NOMO-1 (cell line): ENCODE data around the gene FAM43B.
"Not testable (repeated sequence)": the region's sequence is repeated elsewhere in the genome, so short reads cannot be mapped to it uniquely, and the experiment has no call there.

Source experiments
- DNase-seq, 2 experiments: peaks; one replicate each; lab custom pipeline; 2025; ENCODE audit not compliant: unreplicated experiment in 2 of 2; lab: John Stamatoyannopoulos, UW

FAM43B gene, protein sequence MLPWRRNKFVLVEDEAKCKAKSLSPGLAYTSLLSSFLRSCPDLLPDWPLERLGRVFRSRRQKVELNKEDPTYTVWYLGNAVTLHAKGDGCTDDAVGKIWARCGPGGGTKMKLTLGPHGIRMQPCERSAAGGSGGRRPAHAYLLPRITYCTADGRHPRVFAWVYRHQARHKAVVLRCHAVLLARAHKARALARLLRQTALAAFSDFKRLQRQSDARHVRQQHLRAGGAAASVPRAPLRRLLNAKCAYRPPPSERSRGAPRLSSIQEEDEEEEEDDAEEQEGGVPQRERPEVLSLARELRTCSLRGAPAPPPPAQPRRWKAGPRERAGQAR

DNA sequence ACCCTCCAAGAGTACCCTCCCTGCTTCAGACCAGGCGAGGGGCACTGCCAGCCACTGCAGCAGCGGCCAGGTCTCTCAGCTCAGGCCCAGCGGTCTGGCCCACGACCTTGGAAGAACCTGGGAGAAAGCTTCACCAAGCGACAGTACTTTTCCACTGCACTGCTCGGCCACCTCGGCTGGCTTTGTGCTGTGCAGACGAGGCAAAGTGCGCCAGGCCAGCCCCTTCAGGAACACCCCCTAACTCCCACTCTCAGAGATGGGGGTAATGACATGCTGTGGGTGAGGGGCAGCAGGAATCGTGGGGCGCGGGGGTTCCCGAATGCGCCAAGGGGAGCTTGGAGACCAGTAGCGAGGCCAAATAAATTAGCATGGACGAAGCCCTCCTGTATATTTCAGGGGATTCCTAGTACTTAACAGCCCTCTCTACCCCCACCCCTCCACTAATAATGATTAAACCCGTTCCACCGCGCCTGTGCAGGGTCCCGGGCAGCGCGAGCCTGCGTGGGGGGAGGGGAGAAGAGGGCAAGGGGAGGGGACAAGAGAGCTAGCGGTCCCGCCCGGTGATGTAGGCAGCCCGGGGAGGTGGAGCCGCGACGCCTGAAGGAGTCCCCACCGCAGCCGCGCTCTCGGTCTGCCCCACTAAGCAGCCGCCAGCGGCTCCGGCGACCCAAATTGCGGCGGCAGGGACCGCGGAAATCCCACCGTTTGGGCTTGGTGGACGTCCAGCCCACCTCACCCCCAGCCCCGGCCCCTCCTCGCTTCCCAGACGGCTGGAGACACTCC, at the start of gene FAM43B:
FAM43B (plus strand) TSS at position 629 of the 783 bp plus-strand sequence. CDS start 401 bp downstream, outside the sequence.
- DNase-seq, result no peak

DNA sequence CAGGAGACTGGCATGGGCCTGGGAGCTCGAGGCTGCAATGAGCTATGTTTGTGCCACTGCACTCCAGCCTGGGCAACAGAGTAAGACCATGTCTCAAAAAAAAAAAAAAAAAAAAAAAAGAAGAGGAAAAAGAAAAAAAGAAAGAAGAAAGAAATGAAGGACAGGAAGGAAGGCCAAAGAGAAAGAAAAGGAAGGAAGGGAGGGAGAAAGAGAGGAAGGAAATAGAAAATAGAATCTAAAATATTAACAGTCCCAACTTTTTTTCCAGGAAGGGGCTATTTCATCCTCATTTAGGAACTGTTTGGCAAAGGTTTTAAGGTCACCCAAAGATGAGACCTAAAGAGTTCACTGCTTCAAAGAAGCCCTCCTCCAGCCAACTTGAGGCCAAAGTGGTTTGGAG, 46.9 kb upstream of the FAM43B start:
- no peak for DNase-seq

DNA sequence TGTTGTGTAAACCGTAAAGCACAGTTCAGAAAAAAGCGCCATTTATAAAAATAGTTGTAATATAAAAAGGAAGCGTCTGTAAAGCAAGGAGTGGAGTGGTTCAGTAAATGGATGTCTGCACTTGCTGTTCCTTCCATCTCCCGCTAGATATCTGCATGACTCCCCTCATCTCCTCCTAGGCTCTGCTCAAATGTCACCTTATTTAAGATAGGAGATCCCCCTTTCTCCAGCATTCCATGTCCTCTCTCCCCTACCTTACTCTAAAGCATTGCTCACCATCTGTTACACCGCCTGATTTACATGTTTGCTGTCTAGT, 45.2 kb upstream of the FAM43B start:
- no peak for DNase-seq

DNA sequence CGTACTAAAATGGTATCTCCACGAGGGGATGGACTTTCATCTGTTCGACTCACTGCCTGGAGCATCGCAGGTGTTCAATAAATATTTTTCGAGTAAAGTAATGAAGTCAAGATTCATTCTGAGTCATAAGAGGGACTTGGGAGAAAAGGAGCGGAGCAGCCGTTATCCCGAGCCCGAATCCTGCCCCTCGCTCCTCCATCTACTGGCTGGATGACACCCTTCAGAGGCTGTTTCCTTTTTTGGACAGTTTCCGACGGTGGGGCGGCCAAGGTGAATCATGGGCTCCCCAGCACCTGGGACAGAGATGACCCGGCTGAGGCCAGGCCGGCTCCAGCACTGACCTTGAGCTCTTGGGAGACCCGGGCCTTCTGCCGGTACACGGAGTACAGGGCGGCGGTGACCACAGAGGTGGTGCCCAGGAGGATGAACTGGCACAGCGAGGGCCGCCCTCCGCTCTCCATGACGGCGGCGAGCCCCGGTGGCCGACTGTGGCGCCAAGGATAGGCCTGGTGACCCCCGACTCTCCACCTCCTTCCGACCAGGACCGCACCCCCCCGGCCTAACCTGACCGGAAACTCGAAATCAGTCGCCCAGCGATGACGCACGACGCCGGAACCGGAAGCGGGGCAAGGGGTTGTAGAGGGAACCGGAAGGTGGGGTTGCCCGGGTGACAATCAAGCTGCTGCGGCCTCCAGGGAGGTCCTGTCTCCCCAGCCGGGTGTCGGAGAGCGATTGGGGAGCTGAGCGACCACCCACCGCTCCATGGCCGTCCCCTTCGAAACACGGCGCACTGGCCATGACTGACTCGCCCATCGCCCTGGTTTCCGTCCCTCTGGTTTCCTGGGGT, 44.6 kb upstream of the FAM43B start, which contains the start of gene MUL1:
MUL1 (minus strand) TSS at position 588 of the 847 bp plus-strand sequence; CDS start at position 461, 127 bp downstream.
- DNase-seq, result peak; percentile 88 to 92

DNA sequence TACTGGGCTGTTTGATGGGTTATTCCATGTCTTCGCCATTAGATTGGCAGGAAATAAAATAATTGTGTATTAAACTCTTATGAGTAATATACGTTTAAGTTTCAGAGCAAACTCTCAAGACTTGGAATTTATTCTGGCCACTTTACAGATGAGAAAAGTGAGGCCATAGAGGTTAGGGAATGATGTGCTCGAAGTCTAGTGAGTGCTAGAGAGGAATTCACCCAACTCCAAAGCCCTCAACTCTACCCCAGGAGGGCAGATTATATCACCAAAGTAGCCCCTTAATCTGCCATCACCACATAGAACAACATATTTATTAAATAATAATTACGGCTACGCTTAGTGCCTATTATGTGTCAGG, 44.0 kb upstream of the FAM43B start:
- DNase-seq, result no peak

DNA sequence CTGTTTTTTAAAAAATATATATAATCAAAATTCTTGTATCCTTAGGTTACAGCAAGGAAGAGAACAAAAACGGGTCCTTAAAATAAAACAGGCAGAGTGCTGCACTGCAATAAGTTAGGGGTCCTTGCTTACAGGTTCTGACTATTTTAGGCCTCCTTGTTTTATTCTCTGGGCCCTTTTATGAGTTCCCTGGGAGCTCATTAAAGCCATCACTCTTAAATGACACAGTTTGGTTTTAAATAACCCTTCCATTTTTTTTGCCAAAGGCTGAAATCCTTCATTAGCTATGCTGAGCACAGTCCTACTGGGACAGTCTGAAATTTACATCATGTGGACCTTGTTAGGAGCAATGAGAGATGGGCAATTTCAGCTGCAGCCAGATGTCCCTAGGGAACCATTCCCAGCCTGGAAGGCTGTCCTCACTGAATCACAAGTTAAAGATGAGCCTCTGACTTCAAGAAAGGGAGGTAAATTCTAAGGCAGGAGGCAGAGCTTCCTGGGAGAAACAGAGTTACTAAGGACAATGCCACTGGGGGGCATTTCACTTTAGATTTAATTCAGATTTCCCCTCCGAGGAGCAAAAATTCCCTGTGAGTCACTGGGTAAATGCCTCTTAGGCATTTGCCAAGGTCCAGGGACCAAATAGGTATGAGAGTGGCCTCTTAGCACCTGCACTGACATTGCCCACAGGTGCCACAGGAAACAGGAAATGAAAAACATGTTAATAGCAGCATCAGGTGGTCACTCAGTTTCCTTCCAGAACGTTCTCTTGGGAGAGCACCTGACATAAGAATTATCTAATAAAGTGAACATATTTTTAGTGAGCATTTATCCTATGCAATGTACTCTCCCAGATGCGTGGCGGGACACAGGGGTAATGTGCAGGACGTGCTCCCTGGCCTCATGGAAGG, 40.6 kb upstream of the FAM43B start:
- no peak for DNase-seq

DNA sequence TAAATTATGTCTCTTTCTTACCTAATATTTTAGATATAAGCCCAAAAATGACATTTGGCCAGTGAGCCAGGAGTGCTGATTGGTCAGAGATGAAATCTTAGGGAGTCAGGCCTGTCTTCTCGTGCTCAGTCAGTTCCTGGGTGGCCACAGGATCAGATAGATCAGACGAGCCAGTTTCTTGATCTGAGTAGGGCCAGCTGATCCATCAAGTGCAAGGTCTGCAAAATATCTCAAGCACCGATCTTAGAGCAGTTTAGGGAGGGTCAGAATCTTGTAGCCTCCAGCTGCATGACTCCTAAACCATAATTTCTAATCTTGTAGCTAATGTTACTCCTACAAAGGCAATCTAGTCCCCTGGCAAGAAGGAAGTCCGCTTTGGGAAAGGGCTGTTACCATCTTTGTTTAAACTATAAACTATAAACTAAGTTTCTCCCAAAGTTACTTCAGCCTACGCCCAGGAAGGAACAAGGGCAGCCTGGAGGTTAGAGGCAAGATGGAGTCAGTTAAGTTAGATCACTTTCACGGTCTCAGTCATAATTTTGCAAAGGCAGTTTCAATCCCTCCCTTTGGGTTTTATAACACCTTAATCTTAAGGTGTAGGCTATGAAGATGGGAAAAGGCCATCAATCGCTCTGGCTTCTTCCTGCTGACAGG, 32.6 kb upstream of the FAM43B start:
- not testable (repeated sequence) for DNase-seq

DNA sequence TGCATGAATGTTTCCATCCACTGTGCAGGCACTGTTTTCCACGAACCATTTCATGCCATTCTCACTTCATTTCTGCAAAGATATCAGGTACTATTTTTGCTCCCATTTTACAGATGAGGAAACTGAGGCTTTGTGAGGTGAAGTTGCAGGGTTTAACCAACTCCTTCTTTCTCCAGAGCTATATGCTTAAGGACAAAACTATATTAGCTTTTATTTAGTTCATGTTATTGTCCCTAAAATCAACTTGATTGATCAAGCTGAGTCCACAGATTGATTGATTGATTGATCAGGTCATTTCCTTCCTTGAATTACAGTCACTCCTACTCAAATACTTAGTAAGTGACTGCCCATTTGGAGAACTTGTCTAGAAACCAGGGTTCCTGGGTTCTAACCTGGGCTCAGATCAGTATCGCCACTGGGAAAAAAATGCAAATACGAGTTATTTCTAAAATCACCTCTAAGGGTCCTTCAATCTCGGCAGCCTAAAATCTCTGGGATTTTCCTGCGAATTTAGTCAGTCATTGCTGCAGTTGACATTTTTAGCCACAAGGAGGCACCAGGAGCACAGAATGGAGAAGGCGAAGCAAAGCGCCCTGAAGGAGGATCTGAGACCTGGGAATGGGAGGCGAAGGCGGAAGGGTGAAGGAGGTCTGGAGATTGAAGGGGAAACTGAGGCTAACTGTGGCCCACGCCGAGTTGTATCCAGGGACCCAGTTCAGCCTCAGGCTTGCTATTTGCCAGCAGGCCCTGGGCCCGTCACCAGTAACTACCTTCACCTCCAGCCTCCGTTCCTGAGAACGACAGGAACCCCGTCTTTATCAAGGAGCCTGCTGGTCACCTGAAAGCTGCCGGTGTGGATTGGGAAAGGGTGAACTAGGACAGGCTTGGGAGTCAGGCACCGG, 30.2 kb upstream of the FAM43B start:
- peak; percentile 51 to 61 for DNase-seq

DNA sequence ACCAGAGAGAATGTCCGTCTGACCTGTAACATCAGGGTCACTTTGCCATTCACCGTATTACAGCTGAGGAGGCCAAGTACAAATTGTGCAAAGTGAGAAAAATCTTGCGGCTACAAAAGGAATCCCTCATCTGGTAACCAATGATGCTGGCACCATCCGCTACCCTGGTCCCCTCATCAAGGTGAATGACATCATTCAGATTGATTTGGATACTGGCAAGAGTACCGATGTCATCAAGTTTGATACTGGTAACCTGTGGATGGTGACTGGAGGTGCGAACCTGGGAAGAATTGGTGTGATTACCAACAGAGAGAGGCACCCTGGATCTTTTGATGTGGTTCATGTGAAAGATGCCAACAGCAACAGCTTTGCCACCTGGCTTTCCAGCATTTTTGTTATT, 26.1 kb upstream of the FAM43B start:
- no peak for DNase-seq

DNA sequence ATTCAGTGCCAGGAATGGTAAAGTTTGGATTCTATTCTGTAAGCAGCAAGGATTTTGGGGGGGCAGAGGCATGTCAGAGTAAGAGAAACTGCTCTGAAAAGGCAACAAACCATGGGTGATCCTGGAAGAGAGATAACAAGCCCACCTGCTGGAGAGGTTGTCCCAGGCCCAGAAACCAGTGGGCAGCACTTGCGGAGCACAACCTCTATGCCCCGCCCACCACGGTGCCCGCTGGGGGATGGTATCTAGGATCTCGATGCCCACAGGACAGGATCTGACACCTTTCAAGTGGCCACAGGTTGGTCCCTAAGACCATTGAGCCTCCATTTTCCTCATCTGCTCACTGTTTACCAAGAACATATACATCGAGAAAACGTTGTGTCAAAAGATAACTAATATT, 24.2 kb upstream of the FAM43B start:
- DNase-seq, result no peak

DNA sequence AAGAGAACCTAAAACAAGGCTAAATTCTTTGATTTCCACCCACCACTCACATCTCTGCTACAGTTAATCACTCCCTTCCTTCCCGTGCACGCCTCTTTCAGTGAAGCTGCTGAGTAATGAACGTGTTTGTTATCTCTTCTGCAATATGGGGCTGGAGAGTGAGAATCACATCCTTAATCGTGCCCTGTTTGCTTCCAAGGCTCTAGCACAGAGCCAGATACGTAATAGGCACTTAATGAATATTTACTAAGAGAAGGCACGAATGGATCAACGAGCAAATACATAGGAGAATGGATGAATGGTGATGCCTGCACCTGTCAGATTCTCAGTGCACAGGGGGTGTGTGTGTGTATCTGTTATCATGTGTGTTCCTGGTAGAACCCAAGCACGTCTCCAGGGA, 22.1 kb upstream of the FAM43B start:
- DNase-seq, result no peak

DNA sequence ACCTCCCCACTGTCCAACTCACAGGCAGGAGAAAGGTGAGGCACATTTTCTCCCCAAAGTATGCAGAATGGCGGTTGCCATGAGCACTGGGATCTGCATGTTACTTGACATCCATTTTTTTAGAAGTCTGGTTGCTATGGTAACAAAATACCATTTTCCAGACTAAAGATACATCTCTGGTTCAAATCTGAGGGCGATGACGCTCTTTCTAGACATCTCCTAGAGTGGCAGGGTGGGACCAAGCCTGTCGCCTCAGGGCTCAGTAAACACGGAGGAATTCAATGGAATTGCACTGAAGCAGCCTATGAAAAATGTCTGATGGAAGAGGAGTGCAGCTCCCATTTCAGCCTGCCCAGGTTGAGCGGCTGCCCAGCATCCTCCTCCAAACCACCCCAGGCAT, 21.5 kb upstream of the FAM43B start:
- DNase-seq, result no peak

DNA sequence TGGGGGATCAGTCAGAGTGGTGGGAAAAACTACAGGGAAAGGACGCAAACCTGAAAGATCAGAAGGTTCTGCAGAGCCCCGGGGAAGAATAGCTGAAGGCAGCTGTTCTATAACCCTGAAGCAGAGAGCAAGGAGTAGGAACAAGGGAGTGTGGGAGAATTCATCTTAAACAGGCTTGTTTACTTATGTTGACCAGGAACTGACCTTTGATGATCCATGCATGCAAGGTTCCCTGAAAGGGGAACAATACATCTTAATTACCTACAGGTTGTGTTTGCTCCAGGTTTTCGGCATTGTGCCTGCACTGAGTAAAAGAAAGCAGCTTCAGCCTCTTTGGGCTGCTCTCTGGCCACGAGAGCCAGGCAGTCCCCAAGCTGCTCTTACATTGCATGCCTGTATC, 18.7 kb upstream of the FAM43B start:
- DNase-seq, result no peak

DNA sequence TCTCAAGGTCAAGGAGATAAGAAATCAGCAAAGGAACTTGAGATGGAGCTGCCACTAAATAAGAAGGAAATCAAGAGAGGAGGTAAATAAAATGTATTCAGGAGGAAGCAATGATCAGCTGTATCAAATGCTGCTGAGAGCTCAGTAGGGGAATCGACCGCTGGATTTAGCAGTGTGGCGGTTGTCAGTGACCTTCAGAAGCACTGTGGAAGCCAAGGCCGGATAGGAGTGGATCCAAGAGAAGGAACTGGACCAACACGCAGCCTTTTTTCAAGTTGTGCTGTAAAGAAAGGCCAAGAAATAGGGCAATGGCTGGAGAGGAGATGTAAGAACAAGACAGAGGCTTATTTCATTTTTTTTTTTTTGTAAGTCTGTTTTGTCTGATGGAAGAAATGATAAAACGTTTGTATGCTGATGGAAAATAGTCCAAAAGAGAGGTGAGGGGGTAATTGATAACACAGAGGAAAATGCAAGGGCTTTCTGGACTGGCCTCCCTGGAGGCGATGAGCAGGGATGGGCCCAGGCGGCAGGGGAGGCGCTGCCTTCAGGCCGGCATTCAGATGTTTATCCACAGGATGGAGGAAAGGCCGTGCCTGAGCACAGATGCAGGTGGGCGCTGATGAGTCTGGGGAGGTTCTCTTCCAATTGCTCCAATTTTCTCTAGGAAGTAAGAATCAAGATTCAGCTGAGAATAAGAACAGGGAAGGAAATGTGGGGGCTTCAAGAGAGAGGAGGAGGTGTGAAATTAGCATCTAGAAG, 17.5 kb upstream of the FAM43B start:
- DNase-seq, result no peak

DNA sequence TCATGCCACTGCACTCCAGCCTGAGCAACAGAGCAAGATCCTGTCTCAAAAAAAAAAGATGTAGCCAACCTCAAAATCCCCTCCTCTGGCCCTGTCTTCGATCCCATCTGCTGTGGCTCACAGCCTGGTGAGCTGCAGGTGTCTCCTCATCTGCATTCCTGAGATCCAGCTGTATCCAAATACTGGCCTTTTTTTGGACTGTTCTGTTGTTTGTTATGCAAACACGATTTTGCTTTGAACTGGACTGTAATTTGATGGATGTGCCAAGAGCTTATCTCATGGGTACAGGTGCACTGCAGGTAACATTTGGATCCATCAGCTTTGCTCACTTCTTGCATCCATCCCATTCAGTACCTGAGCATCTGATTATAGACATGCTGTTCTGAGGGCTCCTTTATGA, 14.1 kb upstream of the FAM43B start:
- DNase-seq, result no peak

DNA sequence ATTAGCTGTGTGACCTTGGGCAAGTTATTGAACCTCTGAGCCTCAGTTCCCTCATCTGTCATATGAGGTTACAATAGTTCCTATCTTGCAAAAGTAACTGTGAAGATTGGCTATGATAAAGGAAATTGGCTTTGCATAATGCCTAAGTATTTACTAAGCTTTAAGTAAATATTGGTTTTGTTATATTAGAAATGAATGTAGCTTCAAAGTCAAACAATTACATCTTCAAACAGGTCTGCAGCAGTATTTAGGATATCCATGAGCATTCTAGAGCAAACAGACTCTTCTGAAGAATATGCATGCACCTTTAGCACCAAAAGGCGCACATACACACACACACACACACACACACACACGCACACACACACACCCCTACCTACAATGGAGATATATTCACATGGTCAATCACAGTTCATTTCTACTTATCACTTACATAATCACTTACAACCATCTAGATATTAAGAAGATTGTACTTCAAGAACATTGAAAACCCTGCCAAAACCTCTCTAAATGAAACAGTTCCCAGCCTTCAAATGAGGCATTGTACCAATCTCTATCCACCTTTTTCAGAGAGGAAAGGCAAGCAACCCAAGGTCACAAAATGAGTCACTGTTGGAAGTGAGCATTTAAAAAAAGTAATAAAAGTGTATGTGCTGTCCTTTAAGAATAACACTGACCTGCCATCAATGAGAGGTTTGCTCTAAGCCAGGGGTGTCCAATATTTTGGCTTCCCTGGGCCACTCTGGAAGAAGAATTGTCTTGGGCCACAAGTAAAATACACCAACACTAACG, 13.4 kb upstream of the FAM43B start:
- no peak for DNase-seq

DNA sequence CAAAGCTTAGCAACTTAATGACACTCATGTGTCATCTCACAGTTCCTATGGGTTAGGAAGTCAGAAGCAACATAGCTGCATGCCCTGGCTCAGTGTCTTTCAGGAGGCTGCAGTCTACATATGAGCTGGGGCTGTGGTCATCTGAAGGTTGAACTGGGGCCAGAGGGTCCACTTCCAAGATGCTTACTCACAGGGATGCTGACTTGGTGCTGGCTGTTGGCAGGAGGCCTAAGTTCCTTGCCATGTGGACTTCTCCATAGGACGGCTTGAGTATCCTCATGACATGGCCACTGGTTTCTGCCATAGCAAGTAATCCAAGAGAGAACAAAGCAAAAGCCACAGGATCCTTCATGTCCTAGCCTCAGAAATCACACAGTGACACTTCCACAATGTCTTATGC, 12.1 kb upstream of the FAM43B start:
- no peak for DNase-seq
